ENCODE results near the gene KRTAP4-5.
"Not testable (repeated sequence)": the region's sequence is repeated elsewhere in the genome, so short reads cannot be mapped to it uniquely, and the experiment has no call there.

KRTAP4-5 gene

DNA sequence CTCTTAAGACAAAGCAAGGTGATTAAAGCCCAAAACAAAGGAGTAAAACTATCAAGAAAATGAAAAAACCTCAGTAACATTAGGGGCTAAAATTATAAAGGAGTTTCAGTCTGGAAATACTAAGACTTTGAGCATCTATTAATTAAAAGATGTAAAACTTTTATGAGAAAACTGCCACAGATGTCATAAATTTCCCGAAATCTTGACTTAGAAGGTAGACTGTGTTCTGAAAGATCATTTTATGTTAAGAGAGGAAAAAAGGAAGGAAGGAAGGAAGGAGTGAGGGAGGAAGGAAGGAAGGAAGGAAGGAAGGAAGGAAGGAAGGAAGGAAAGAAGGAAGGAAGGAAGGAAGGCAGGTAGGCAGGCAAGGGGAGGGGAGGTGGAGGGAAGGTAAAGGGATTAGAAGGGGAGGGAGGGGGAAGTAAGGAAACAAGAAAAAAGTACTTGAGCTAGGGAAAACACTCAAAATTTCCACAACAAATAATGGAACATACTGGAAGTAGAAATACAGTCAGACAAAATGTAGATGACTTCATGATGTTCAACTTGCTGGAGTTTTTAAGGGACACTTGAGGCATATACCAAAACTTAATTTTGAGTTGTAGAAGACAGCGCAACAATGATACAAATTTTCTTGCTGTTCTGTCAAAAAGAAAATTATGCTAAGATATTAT is 2.0 kb downstream of the KRTAP4-5 start:
- DNase-seq (ENCODE audit: low spot score), result no peak

DNA sequence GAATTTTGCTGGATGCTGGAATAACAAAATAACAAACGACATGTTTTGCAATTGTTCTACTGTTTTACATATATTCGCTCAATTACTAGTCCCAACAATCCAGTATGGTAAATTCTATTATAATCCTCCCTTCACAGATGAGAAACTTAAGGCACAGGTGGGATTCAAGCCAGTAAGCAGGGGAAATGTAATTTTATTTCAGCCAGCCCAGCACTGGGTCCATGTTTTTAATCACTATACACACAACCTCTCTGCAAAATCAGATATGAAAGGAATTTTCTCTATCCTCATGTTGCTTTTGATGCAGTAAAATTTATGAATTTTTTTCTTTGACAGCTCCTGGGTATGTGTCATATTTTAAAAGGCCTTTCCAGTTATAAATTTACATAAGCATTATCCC is 4.4 kb downstream of the KRTAP4-5 start:
- DNase-seq (ENCODE audit: low spot score), result no peak

DNA sequence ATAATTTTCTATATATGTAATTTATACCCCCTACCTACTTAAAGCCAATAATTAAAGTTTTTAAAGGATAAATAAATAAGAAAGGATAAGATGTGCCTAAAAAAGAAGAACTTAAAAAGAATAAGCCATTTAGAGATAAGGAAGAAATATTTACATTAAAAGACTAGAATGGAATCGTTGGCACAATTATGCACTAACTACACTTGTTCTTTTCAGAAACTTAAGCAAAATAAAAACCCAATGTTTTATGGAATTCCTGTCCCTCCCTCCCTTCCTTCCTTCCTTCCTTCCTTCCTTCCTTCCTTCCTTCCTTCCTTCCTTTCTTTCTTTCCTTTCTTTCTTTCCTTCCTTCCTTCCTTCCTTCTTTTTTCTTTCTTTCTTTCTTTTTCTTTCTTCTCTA is 4.8 kb downstream of the KRTAP4-5 start:
- DNase-seq (ENCODE audit: low spot score), result no peak

DNA sequence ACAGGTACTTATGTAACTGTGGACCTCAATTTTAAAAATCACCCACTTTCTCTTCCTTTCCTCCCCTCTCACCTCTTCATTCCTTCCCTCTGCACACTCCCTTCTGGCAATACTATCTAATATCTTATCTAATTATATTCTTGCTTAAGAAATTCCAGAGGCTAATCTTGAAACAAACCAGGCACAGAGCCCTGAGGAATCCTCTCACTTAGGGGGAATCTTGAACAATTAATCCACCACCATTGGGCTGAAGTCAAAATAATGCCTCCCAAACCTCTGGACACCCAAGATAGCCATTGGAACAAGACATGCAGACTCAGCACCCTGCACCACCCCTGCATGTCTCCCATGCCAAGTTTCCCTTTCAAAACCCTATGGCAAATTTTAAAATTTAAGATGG is 8.3 kb downstream of the KRTAP4-5 start:
- no peak for DNase-seq (ENCODE audit: low spot score)

DNA sequence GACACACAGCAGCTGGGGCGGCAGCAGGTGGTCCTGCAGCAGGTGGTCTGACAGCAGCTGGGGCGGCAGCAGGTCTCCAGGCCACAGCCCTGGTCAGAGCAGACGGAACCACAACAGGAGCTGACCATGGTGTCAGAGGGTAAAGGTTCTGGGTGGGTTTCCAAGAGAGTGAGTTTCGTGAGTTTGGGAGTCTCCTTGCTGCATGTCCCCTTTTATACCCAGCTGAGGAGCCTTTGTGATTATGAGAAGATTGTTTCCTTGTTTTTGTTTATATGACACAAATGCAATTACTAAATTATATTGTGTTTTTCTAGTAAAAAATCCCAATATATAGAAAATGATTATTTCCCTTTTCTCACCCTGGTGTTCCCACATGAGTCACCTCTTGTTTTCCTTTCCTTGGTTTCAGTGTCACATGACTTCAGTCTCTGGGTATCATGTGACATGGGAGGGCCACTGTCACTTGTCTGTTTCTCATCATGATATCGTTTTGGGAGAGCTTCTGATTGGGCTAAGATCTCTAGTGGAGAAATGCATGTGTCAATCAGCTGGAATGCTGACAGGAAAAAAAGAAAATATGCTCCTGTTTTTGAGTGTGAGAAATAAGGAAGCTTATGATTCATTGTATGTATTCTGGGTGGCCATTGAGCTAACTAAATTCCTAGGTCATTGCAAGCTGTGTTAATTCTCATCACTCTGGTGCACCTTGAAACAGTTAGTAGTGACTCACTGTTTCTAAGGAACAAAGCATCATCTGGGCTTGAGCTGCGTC is 9.1 kb downstream of the KRTAP4-5 start, which contains the start of gene KRTAP4-6:
TSS of gene KRTAP4-6 (minus strand) at position 185 of the 772 bp plus-strand sequence. CDS start at position 128, 57 bp downstream.
- DNase-seq (ENCODE audit: low spot score), result no peak

GRCh38 chr17:41139865-41140264 is 9.8 kb downstream of the KRTAP4-5 start:
- DNase-seq (ENCODE audit: low spot score), result not testable (repeated sequence)

DNA sequence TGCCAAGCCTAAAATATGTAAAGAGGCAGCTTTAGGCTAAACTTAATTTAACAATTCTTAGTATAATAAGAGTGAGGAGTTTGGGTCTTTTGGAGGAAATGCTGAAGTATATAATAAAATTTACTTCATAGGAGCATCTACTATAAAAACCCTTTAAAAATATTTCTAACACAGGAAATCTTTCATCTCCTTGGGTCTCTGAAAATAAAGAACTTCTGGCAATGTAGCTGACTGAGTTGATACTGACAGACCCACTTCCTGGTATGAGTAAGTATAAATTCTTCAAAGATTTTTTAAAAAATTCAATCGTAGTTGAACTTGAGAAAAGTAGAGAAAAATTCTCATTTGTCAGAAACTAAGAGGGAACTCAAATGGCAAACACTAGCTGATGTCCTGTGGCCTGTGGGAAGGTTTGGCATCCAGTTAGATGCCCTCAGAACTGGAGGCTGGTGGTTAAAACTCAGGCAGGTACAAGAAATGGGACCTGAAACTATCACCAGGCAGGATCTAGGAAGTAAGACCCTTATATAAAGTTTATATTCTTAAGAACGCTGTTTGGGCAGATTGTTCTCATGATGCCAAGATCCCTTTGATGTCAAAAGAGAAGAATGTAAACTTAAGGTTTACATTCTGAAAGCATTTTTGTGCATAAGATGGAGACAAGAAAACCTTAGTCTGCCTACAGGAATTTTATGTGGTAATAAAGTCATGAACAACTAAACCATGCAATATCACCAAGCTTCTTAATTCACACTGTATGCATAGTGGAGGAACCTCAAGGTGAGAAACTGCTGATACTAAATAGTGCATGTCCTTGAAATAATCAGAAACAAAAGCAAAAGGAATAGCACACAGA is 15.5 kb downstream of the KRTAP4-5 start:
- no peak for DNase-seq (ENCODE audit: low spot score)

DNA sequence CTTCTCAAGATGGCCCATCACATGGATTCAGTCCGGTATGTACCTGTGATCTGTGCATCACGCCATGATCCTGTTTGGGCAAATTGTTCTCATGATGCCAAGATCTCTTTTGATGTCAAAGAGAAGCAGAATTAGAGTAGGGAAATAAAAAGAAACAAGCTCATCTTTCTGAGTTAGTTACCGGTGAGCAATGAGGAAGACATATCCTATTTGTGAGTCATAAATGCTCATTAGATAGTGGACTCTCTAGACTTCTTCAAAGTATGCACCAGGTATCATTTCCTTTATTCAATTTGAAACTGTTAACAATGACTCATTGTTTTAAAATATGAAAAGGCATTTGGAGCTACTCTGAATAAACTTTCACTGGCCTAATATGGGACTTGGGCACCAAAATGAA is 17.6 kb downstream of the KRTAP4-5 start:
- DNase-seq (ENCODE audit: low spot score), result no peak

DNA sequence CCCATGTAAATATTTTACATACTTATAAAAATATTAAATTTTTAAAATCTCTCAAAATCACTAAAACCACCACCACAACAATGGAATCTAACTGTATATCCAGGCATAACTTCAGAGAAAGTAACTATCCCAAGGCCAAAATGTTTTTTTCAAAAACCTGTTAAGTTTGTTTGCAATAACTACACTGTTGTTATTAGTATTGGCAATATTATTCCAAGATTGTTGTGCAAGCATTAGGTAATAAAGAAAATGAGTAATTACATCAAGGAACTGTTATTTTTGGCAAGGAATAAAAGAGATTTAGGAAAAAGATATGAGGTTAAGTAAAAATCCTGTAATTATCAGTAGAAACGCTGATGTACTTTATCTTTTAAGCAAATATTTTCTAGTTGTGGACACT is 22.3 kb downstream of the KRTAP4-5 start:
- no peak for DNase-seq (ENCODE audit: low spot score)

GRCh38 chr17:41126412-41126811 is 23.2 kb downstream of the KRTAP4-5 start:
- no peak for DNase-seq (ENCODE audit: low spot score)

DNA sequence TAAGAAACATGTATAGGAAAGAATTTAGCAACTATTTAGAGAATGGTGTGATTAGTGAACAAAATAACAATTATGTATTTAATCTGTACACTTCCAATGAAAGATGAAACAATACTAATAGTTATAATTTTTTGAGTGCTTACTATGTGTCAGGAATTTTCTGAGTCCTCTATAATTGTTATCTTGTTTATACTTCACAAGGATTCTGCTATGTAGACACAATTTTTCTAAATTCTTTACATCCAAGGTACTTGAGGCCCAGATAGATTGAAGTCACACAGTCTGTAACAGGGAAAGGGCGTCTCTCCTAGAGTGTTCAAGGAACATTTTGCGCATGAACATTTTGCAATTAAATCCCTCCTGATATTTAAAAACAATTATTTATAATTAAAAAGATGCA is 24.6 kb downstream of the KRTAP4-5 start:
- DNase-seq (ENCODE audit: low spot score), result no peak

DNA sequence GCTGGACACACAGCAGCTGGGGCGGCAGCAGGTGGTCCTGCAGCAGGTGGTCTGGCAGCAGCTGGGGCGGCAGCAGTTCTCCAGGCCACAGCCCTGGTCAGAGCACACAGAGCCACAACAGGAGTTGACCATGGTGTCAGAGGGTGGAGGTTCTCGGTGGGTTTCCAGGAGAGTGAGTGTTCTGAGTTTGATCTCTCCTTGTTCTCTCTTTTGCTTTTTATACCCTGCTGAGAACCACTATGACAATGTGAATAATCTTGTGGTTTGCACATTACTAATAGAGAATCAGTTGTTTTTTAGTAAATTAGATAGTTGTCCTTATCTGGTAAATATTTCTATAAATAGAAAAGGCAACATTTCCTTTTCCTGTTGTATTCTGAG is 25.6 kb downstream of the KRTAP4-5 start, which contains the start of gene KRTAP4-12:
TSS of gene KRTAP4-12 (minus strand) at position 192 of the 381 bp plus-strand sequence. CDS start at position 132, 60 bp downstream.
- DNase-seq (ENCODE audit: low spot score), result not testable (repeated sequence)

- DNase-seq (ENCODE audit: low spot score), result not testable (repeated sequence)
These were observed 26.2 kb downstream of the KRTAP4-5 start for GRCh38 chr17:41123292-41123990.

- no peak for DNase-seq (ENCODE audit: low spot score)
These were observed 27.9 kb downstream of the KRTAP4-5 start for GRCh38 chr17:41121742-41122141.

DNA sequence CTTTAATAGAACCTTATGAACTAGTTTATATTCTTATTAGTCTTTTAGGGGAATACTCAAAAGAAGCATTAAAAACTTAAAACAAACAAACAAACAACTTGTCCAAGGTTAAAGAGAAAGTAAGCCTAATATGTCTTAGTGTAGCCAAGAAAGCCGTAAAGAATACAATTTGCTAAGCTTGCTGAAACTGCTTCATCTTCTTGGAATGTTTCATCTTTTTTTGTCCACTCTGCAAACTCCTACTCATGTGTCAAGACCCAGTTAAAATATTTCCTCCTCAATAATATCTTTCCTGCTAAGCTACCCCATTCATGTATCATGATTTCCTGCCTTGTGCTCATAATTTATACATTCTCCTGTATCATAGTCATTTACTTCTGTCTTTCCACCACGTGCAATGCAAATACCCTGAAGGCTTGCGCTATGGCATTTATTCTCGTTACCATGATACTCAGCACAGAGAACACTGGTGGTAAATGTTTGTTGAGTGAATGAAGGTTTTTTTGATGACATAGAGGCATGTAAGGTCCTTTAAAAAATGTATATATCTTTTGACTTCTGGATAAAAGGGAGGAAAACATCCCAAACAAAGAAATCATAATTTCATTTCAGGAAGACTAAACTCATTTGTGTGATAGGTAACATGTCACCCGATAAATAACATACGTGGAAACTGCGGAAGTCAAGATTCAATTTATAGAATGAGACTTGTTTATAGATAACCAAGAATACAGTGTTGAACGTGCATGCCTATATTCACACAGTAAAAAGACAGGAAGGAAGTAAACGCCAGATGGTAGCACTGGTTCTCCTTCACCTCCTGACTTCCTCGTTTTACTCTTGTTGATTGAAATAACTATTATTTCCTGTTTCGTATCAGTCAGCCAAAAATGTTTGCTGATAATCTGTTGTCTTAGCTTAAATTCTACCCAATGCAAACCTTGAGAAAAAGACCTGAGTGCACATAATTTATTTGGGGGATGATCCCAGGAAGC is 29.6 kb downstream of the KRTAP4-5 start:
- not testable (repeated sequence) for DNase-seq (ENCODE audit: low spot score)

- no peak for DNase-seq (ENCODE audit: low spot score)
These were observed 30.9 kb downstream of the KRTAP4-5 start for GRCh38 chr17:41118721-41119120.

DNA sequence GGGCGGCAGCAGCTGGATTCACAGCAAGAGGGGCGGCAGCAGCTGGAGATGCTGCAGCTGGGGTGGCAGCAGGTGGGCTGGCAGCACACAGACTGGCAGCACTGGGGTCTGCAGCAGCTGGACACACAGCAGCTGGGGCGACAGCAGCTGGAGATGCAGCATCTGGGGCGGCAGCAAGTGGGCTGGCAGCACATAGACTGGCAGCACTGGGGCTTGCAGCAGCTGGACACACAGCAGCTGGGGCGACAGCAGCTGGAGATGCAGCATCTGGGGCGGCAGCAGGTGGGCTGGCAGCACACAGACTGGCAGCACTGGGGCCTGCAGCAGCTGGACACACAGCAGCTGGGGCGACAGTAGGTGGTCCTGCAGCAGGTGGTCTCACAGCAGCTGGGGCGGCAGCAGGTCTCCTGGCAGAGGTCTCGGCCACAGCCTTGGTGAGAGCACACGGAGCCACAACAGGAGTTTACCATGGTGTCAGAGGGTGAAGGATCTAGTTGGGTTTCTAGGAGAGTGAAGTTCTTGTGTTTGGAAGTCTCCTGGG is 31.7 kb downstream of the KRTAP4-5 start, which contains the start of gene KRTAP4-11:
TSS of gene KRTAP4-11 (minus strand) at position 528 of the 541 bp plus-strand sequence. CDS start at position 470, 58 bp downstream.
- DNase-seq (ENCODE audit: low spot score), result not testable (repeated sequence)

GRCh38 chr17:41116297-41116696 is 33.3 kb downstream of the KRTAP4-5 start:
- DNase-seq (ENCODE audit: low spot score), result no peak

DNA sequence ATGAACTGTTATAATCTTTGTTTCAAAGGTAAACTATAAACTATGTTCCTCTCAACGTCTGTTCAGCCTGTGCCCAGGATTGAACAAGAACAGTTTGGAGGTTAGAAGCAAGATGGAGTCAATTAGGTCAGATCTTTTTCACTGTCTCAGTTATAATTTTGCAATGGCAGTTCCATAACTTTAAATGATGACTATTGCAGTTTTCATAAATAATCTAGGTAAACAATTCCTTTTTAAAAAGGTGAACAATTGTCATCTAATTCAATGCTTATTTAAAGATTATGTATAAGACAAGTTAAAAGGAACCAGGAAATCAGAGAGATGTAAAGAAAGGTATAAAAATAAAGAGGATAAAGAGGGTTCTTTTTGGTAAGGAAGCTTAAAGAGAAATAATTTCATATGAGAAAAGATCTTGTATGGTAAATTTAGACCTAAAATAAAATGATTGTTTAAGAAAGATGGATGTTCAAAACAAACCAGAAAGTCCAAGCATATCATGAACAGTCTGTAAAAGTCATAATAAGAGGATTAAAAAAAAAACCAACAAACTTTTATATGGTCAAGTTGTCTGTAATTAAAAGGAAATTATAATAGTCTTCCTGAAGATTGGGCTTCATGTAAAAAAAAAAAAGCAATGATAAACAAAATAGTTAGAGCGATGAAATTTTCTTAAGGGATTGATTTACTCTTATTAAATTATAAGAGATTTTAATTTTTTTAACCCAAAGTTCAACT is 38.3 kb downstream of the KRTAP4-5 start:
- no peak for DNase-seq (ENCODE audit: low spot score)

Data from COLO829 (cell line).